SHP77 (cell line): ENCODE results near the gene KIF3A.

ENCODE experiments used
- DNase-seq, 2 experiments: peaks; one replicate each; lab custom pipeline; 2025; lab: John Stamatoyannopoulos, UW

The KIF3A gene

GRCh38 chr5:132753135-132753987, 16.0 kb upstream of the KIF3A start:
- DNase-seq = no peak

GRCh38 chr5:132752581-132753125, 15.3 kb upstream of the KIF3A start:
- no peak for DNase-seq

GRCh38 chr5:132751971-132752580, 14.7 kb upstream of the KIF3A start:
- no peak for DNase-seq

- no peak for DNase-seq
Measured at GRCh38 chr5:132751444-132751843, 14.1 kb upstream of the KIF3A start.

GRCh38 chr5:132750471-132751230, 13.3 kb upstream of the KIF3A start:
- DNase-seq = no peak

GRCh38 chr5:132749506-132749905, 12.2 kb upstream of the KIF3A start:
- no peak for DNase-seq

GRCh38 chr5:132748522-132749000, 11.2 kb upstream of the KIF3A start:
- DNase-seq = no peak

- no peak for DNase-seq
Measured at GRCh38 chr5:132747616-132748440, 10.5 kb upstream of the KIF3A start.

GRCh38 chr5:132746954-132747615, 9.7 kb upstream of the KIF3A start, which contains the start of gene CCNI2:
TSS of gene CCNI2 (plus strand) at chr5:132747426. CDS start at chr5:132747496, 70 bp downstream.
- DNase-seq = no peak

- DNase-seq = no peak
Measured at GRCh38 chr5:132746592-132746953, 9.2 kb upstream of the KIF3A start.

GRCh38 chr5:132744659-132745058, 7.3 kb upstream of the KIF3A start:
- no peak for DNase-seq

GRCh38 chr5:132742626-132743025, 5.3 kb upstream of the KIF3A start:
- DNase-seq = no peak

- no peak for DNase-seq
Measured at GRCh38 chr5:132742158-132742557, 4.8 kb upstream of the KIF3A start.

GRCh38 chr5:132739232-132739631, 1.9 kb upstream of the KIF3A start:
- no peak for DNase-seq

- no peak for DNase-seq
Measured at GRCh38 chr5:132737982-132738681, 786 bp upstream of the KIF3A start.

GRCh38 chr5:132734687-132735086, 2.7 kb downstream of the KIF3A start:
- no peak for DNase-seq

GRCh38 chr5:132733499-132734148, 3.7 kb downstream of the KIF3A start:
- no peak for DNase-seq

GRCh38 chr5:132729896-132730295, 7.5 kb downstream of the KIF3A start:
- DNase-seq = no peak

- DNase-seq = no peak
Measured at GRCh38 chr5:132725745-132726144, 11.6 kb downstream of the KIF3A start.
